ENCODE data around the gene MYH11. TPM values are rescaled to one million over a fixed set of nuclear protein-coding genes. Genes with fewer than 3 reads are reported as not detected.
"Not testable (repeated sequence)": the region's sequence is repeated elsewhere in the genome, so short reads cannot be mapped to it uniquely, and the experiment has no call there.

Gene MYH11
- polyA plus RNA-seq, 1 donor from 2014 or later, result not detected

DNA sequence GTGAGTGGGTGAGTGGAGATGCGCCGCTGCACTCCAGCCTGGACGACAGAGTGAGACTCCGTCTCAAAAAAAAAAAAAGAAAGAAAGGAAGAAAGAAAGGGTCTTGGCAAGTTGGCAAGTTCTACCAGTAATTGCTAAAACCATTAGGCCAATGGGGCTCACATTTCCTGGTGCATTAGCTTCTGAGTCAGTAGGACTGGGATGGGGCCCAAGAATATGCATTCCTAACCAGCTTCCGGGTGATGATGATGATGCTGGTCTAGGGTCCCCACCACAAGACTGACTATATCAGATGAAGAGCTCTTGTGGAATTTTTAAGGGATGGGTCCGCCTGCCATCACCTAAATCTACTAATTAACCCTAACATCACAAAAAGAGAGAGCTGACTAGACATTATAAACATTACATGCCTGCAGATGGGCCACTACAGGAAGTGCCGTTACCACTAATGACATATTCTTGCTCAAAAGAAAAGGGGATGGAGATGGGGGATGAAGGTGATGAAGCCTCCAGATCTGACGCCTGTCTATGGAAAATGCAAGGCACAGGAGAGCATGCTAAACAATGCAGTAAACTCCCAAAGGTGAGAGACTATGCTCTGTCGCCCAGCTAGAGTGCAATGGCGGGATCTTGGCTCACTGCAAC is 13.1 kb downstream of the MYH11 start:
- no peak overlapping the region for H3K9ac ChIP-seq (ENCODE audit: low read length)
- no peaks in the 10 kb centered on the region for H3K9me3 ChIP-seq (ENCODE audit: low read length)
- no peaks in the 10 kb centered on the region for H3K79me2 ChIP-seq (replicated peaks; ENCODE audit: insufficient read depth, low read length)
- no peaks in the 10 kb centered on the region for H3K9me2 ChIP-seq (ENCODE audit: insufficient read depth, low read length)
- H2AFZ ChIP-seq (ENCODE audit: low read depth, low read length), result no peak overlapping the region
- H3K4me3 ChIP-seq (ENCODE audit: low read length), result no peak overlapping the region
- no peaks in the 10 kb centered on the region for H3K36me3 ChIP-seq (ENCODE audit: insufficient read depth, low read length)
- H3K27me3 ChIP-seq (ENCODE audit: insufficient read depth, low read depth, low read length), result no peaks in the 10 kb centered on the region
- no peaks in the 10 kb centered on the region for H3F3A ChIP-seq (ENCODE audit: insufficient read depth, low read length, poor library complexity, severe bottlenecking)
- no peak overlapping the region for H3K27ac ChIP-seq (ENCODE audit: low read length)
- H4K20me1 ChIP-seq (ENCODE audit: insufficient read depth), result no peaks in the 10 kb centered on the region
- no peak for TF ChIP-seq RAD21 (conservative IDR thresholded peaks at IDR 0.05)
- TF ChIP-seq POLR2AphosphoS5 (IDR thresholded peaks at IDR 0.05), result no peak
- TF ChIP-seq, protein P1, sequence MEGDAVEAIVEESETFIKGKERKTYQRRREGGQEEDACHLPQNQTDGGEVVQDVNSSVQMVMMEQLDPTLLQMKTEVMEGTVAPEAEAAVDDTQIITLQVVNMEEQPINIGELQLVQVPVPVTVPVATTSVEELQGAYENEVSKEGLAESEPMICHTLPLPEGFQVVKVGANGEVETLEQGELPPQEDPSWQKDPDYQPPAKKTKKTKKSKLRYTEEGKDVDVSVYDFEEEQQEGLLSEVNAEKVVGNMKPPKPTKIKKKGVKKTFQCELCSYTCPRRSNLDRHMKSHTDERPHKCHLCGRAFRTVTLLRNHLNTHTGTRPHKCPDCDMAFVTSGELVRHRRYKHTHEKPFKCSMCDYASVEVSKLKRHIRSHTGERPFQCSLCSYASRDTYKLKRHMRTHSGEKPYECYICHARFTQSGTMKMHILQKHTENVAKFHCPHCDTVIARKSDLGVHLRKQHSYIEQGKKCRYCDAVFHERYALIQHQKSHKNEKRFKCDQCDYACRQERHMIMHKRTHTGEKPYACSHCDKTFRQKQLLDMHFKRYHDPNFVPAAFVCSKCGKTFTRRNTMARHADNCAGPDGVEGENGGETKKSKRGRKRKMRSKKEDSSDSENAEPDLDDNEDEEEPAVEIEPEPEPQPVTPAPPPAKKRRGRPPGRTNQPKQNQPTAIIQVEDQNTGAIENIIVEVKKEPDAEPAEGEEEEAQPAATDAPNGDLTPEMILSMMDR (IDR thresholded peaks at IDR 0.05; ENCODE audit: poor library complexity, severe bottlenecking), result no peak
- no peak for TF ChIP-seq EZH2 (IDR thresholded peaks at IDR 0.05; ENCODE audit: borderline replicate concordance, insufficient read depth, low read length, poor library complexity, severe bottlenecking)
- TF ChIP-seq MXI1 (conservative IDR thresholded peaks at IDR 0.05; ENCODE audit: poor library complexity, severe bottlenecking), result no peak
- TF ChIP-seq, protein P2, sequence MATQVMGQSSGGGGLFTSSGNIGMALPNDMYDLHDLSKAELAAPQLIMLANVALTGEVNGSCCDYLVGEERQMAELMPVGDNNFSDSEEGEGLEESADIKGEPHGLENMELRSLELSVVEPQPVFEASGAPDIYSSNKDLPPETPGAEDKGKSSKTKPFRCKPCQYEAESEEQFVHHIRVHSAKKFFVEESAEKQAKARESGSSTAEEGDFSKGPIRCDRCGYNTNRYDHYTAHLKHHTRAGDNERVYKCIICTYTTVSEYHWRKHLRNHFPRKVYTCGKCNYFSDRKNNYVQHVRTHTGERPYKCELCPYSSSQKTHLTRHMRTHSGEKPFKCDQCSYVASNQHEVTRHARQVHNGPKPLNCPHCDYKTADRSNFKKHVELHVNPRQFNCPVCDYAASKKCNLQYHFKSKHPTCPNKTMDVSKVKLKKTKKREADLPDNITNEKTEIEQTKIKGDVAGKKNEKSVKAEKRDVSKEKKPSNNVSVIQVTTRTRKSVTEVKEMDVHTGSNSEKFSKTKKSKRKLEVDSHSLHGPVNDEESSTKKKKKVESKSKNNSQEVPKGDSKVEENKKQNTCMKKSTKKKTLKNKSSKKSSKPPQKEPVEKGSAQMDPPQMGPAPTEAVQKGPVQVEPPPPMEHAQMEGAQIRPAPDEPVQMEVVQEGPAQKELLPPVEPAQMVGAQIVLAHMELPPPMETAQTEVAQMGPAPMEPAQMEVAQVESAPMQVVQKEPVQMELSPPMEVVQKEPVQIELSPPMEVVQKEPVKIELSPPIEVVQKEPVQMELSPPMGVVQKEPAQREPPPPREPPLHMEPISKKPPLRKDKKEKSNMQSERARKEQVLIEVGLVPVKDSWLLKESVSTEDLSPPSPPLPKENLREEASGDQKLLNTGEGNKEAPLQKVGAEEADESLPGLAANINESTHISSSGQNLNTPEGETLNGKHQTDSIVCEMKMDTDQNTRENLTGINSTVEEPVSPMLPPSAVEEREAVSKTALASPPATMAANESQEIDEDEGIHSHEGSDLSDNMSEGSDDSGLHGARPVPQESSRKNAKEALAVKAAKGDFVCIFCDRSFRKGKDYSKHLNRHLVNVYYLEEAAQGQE (IDR thresholded peaks at IDR 0.05; ENCODE audit: borderline replicate concordance), result no peak
- no peak for TF ChIP-seq EP300 (conservative IDR thresholded peaks at IDR 0.05; ENCODE audit: poor library complexity, severe bottlenecking)
- TF ChIP-seq SMC3 (conservative IDR thresholded peaks at IDR 0.05; ENCODE audit: poor library complexity), result no peak
- TF ChIP-seq TAF1 (IDR thresholded peaks at IDR 0.05; ENCODE audit: low read depth), result no peak
- H3K4me2 ChIP-seq (ENCODE audit: low read length), result no peak overlapping the region

DNA sequence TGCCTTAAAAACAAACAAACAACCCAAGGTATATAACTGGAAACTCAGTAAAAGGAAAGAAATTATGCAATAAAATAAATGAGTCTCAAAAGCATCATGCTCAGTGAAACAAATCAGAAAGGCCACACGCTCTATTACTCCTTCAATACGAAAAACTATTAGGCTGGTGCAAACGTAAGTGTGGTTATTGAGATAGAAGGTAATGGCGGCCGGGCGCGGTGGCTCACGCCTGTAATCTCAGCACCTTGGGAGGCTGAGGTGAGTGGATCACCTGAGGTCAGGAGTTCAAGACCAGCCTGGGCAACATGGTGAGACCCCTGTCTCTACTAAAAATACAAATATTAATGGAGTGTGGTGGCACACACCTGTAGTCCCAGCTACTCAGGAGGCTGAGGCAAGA is 17.6 kb downstream of the MYH11 start:
- H3K27me3 ChIP-seq (ENCODE audit: insufficient read depth, low read depth, low read length); H3K36me3 ChIP-seq (ENCODE audit: insufficient read depth, low read length); H3K79me2 ChIP-seq (replicated peaks; ENCODE audit: insufficient read depth, low read length); H3K9ac ChIP-seq (ENCODE audit: low read length); H3K27ac ChIP-seq (ENCODE audit: low read length); H3F3A ChIP-seq (ENCODE audit: insufficient read depth, low read length, poor library complexity, severe bottlenecking); H3K9me2 ChIP-seq (ENCODE audit: insufficient read depth, low read length); H3K4me3 ChIP-seq (ENCODE audit: low read length); H2AFZ ChIP-seq (ENCODE audit: low read depth, low read length); H3K4me2 ChIP-seq (ENCODE audit: low read length); H3K9me3 ChIP-seq (ENCODE audit: low read length); H4K20me1 ChIP-seq (ENCODE audit: insufficient read depth): not testable (repeated sequence)

DNA sequence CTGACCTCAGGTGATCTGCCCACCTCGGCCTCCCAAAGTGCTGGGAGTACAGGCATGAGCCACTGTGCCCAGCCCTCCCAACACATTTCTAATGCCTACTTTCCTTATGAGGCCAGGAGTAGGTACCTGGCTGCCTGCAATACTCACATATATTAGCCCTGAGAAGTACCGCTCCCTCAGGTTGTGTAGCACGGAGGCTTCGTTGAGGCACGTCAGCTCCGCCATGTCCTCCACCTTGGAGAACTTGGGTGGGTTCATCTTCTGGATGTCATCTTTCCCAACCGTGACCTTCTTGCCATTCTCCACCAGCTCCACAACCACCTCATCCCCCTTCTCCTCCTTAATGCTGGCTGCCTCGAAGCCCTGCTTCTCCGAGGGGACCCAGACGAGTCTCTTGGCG is 19.1 kb downstream of the MYH11 start:
- Histone ChIP-seq H3K27ac (ENCODE audit: low read length) (no peak overlapping the region), H3F3A (ENCODE audit: insufficient read depth, low read length, poor library complexity, severe bottlenecking) (no peaks in the 10 kb centered on the region), H3K9me2 (ENCODE audit: insufficient read depth, low read length) (no peaks in the 10 kb centered on the region), H3K4me3 (ENCODE audit: low read length) (no peak overlapping the region), H2AFZ (ENCODE audit: low read depth, low read length) (no peak overlapping the region), H3K9me3 (ENCODE audit: low read length) (no peaks in the 10 kb centered on the region), H3K36me3 (ENCODE audit: insufficient read depth, low read length) (no peaks in the 10 kb centered on the region), H3K79me2 (replicated peaks; ENCODE audit: insufficient read depth, low read length) (no peaks in the 10 kb centered on the region), H4K20me1 (ENCODE audit: insufficient read depth) (no peaks in the 10 kb centered on the region), H3K9ac (ENCODE audit: low read length) (no peak overlapping the region), H3K27me3 (ENCODE audit: insufficient read depth, low read depth, low read length) (no peaks in the 10 kb centered on the region), H3K4me2 (ENCODE audit: low read length) (no peak overlapping the region)
- no peak for TF ChIP-seq MXI1 (conservative IDR thresholded peaks at IDR 0.05; ENCODE audit: poor library complexity, severe bottlenecking)
- TF ChIP-seq EP300 (conservative IDR thresholded peaks at IDR 0.05; ENCODE audit: poor library complexity, severe bottlenecking), result no peak

Data from neural cell (in vitro differentiated cells).